ENCODE results near the gene NIP7. TPM values are rescaled to one million over a fixed set of nuclear protein-coding genes. Genes with fewer than 3 reads are reported as not detected.

The NIP7 gene
- polyA plus RNA-seq, 1 donor (not counting 4 experiments of a cell fraction or from before 2014, with no cell fraction given): 31.3 TPM

DNA sequence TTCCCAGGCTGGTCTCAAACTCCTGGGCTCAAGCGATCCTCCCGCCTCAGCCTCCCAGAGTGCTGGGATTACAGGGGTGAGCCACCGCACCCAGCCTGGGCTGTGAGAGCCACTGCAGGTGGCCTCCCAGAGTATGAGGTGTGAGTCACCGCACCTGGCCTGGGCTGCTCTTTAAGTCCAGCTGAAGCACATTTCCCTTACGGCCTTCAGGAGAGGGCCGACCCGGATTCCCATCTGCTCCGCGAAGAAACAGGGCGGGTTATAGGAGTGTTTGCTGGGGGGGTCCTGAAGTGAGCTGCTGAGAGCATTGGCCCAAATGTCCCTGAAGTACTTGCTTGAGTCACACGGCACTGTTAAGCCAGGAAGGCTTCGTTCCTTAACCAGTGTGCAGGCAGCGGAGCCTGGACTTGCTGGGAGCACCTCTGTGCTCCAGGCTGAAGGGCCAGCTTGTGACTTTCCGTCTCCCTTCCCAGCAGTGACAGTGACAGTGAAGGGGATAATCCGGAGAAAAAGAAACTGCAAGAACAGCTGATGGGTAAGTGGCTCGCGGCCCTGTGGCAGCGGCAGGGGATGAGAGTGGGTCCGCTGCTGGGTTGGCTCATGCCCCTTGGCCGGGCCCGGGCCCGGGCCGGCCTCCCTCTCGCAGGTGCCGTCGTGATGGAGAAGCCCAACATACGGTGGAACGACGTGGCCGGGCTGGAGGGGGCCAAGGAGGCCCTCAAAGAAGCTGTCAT lies 21.2 kb upstream of the NIP7 start:
- no peak overlapping the region for H3K9ac ChIP-seq (ENCODE audit: control insufficient read depth, extremely low read depth, insufficient read depth, low read length)
- dilution Hi-C loops (cut with MboI; ENCODE audit: extremely low pct_ligation_motif_present, low sequenced_read_pairs): no loop called here
- peaks cover 56 to 58% of the 10 kb centered on the region in 2 experiments for H3K36me3 ChIP-seq (ENCODE audit: control insufficient read depth in 2 of 2, extremely low read depth in 1 of 2, insufficient read depth in 2 of 2, low read length in 2 of 2)
- peaks cover 7% of the 10 kb centered on the region for H4K20me1 ChIP-seq (ENCODE audit: control insufficient read depth, extremely low read depth, insufficient read depth, low read length)
- H3K4me3 ChIP-seq (ENCODE audit: control insufficient read depth in 2 of 3, extremely low read depth in 1 of 3, insufficient read depth in 2 of 3, low read depth in 1 of 3, low read length in 3 of 3): no peak overlapping the region
- H3K79me2 ChIP-seq (ENCODE audit: control insufficient read depth, insufficient read depth, low read length): peaks cover 54% of the 10 kb centered on the region
- no peak overlapping the region for H3K4me2 ChIP-seq (ENCODE audit: control insufficient read depth, extremely low read depth, insufficient read depth, low read depth, low read length)
- no peak overlapping the region for H2AFZ ChIP-seq (ENCODE audit: control insufficient read depth, low read length)
- TF ChIP-seq, protein P1, sequence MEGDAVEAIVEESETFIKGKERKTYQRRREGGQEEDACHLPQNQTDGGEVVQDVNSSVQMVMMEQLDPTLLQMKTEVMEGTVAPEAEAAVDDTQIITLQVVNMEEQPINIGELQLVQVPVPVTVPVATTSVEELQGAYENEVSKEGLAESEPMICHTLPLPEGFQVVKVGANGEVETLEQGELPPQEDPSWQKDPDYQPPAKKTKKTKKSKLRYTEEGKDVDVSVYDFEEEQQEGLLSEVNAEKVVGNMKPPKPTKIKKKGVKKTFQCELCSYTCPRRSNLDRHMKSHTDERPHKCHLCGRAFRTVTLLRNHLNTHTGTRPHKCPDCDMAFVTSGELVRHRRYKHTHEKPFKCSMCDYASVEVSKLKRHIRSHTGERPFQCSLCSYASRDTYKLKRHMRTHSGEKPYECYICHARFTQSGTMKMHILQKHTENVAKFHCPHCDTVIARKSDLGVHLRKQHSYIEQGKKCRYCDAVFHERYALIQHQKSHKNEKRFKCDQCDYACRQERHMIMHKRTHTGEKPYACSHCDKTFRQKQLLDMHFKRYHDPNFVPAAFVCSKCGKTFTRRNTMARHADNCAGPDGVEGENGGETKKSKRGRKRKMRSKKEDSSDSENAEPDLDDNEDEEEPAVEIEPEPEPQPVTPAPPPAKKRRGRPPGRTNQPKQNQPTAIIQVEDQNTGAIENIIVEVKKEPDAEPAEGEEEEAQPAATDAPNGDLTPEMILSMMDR (optimal IDR thresholded peaks at IDR 0.05 in 1 of 3, IDR thresholded peaks at IDR 0.05 in 1 of 3, conservative IDR thresholded peaks at IDR 0.05 in 1 of 3; ENCODE audit: extremely low read depth in 1 of 3, insufficient read depth in 2 of 3, low read length in 3 of 3): no peak
- TF ChIP-seq EZH2 (IDR thresholded peaks at IDR 0.05; ENCODE audit: low read length): no peak
- DNase-seq (ENCODE audit: low read depth, low spot score) (no peak), FAIRE-seq (no peak)
- H3K27me3 ChIP-seq (ENCODE audit: control insufficient read depth, extremely low read depth, insufficient read depth, low read length): no peaks in the 10 kb centered on the region
- no peaks in the 10 kb centered on the region for H3K9me3 ChIP-seq (ENCODE audit: control insufficient read depth, low read depth, low read length)
- no peak overlapping the region for H3K27ac ChIP-seq (ENCODE audit: control insufficient read depth, insufficient read depth, low read length)
- H3K4me1 ChIP-seq (ENCODE audit: control insufficient read depth, extremely low read depth, insufficient read depth, low read length): no peaks in the 10 kb centered on the region
- H3K9me1 ChIP-seq (ENCODE audit: control insufficient read depth, extremely low read depth, insufficient read depth, low read length): no peaks in the 10 kb centered on the region

DNA sequence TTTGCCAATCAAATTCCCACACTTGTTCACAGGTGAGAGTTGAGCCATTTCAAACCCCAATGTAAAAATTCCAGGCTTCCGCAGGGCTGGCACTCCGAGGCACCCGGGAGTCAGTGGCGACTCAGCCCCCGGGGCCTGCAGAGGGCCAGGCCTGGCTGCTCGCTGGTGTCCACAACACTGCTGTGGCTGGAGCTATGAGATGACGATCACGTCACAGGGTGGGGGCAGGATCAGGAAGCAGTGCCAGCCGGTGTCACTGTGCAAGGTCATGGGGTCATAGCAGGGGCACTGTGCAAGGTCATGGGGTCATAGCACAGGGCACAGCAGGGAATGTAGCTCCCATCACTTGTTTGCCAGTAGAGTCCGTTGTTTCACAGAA lies 20.7 kb upstream of the NIP7 start:
- Histone ChIP-seq H3K36me3 (ENCODE audit: control insufficient read depth in 2 of 2, extremely low read depth in 1 of 2, insufficient read depth in 2 of 2, low read length in 2 of 2) (peaks cover 57 to 59% of the 10 kb centered on the region in 2 experiments), H4K20me1 (ENCODE audit: control insufficient read depth, extremely low read depth, insufficient read depth, low read length) (peaks cover 7% of the 10 kb centered on the region)

More for the DNA sequence above, 20.7 kb upstream of the NIP7 start:
- TF ChIP-seq EZH2 (IDR thresholded peaks at IDR 0.05; ENCODE audit: low read length): no peak
- TF ChIP-seq, protein P1 (optimal IDR thresholded peaks at IDR 0.05 in 1 of 3, IDR thresholded peaks at IDR 0.05 in 1 of 3, conservative IDR thresholded peaks at IDR 0.05 in 1 of 3; ENCODE audit: extremely low read depth in 1 of 3, insufficient read depth in 2 of 3, low read length in 3 of 3): no peak
- H3K4me2 ChIP-seq (ENCODE audit: control insufficient read depth, extremely low read depth, insufficient read depth, low read depth, low read length): no peak overlapping the region
- H3K79me2 ChIP-seq (ENCODE audit: control insufficient read depth, insufficient read depth, low read length): peaks cover 51% of the 10 kb centered on the region
- dilution Hi-C loops (cut with MboI; ENCODE audit: extremely low pct_ligation_motif_present, low sequenced_read_pairs): no loop called here
- no peak overlapping the region for H3K4me3 ChIP-seq (ENCODE audit: control insufficient read depth in 2 of 3, extremely low read depth in 1 of 3, insufficient read depth in 2 of 3, low read depth in 1 of 3, low read length in 3 of 3)
- no peaks in the 10 kb centered on the region for H3K9me3 ChIP-seq (ENCODE audit: control insufficient read depth, low read depth, low read length)
- H3K27ac ChIP-seq (ENCODE audit: control insufficient read depth, insufficient read depth, low read length): no peak overlapping the region
- H2AFZ ChIP-seq (ENCODE audit: control insufficient read depth, low read length): no peak overlapping the region
- no peaks in the 10 kb centered on the region for H3K4me1 ChIP-seq (ENCODE audit: control insufficient read depth, extremely low read depth, insufficient read depth, low read length)
- no peaks in the 10 kb centered on the region for H3K9me1 ChIP-seq (ENCODE audit: control insufficient read depth, extremely low read depth, insufficient read depth, low read length)
- H3K27me3 ChIP-seq (ENCODE audit: control insufficient read depth, extremely low read depth, insufficient read depth, low read length): no peaks in the 10 kb centered on the region
- no peak overlapping the region for H3K9ac ChIP-seq (ENCODE audit: control insufficient read depth, extremely low read depth, insufficient read depth, low read length)
- no peak for DNase-seq (ENCODE audit: low read depth, low spot score)
- no peak for FAIRE-seq
